NOMO-1 (cell line): ENCODE results near the gene MLF2.
"Not testable (repeated sequence)": the region's sequence is repeated elsewhere in the genome, so short reads cannot be mapped to it uniquely, and the experiment has no call there.

Source experiments
- DNase-seq, 2 experiments: peaks; one replicate each; lab custom pipeline; 2025; ENCODE audit not compliant: unreplicated experiment in 2 of 2; lab: John Stamatoyannopoulos, UW

Gene MLF2

DNA sequence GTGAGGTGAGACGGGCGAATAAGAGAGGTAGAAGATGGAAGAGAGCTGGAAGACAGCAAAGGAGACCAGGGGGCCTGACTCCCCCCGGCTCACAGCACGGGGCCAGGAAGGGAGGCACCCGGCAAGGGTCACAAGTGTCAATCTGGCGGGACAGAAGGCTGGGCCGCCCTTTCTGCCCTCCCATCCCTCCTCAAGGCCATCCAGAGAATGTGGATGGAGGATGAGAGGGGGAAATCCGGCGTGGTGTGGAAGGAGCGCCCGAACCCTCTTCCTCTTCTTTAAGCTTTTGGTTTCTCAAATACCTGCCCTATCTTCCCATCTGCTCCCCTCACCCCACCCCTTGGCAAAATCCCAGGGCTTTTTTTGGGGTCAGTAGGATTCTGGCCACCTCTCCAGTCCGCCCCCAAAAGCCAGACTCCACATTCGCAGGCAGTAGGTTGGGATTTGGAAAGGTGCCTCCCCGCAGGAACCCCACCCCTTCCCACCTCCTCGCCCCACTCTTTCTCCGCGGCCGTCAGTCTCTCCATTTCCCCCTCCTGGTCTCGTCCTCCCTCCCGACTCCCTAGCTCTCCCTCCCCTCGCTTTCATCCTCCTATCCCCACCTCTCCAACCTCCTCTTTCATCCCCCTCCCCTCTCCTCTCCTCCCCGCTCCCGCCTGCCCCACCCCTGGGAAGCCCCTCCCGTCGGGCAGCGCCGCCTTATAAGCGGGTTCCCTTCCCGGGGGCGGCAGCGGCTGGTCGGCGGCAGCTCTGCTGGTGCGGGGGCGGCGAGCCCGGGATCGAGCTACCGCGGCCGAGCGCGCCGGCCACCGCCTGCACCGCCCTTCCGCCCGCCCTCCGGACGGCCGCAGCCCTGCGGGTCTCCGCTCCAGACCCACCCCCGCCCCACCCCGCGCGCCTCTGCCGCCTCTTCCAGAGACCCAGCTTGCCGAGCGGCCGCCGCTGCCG, 13.0 kb upstream of the MLF2 start, which contains the start of gene PTMS:
TSS of gene PTMS (plus strand) at position 730 of the 948 bp plus-strand sequence. CDS start 343 bp downstream, outside the sequence.
- no peak for DNase-seq

DNA sequence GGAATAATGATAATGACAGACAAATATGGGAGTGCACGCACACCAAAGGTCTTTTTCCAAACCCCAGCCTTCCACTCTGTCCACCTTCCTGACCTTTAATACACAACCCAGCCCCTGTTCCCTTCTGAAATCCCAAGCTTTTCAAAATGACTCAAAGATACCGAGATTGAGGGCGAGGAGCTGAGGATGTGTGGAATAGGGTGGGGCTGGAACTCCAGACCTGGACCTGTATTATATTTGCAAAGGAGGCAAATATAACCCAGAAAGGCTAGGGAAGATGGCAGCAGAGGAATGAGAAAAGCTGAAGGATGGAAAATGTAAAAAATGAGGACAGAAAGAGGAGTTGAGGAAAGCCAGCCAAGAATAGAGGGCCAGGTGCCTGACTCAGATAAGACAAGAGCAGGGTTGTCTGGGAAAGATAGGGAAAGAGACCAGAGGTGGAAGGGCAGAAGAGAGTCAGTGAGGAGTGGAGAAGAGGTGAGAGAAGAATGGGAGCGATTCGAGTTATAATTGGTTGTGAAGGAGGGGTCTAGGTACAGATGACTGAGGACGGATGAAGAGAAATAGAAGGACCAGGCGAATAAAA, 12.2 kb upstream of the MLF2 start:
- DNase-seq = no peak

DNA sequence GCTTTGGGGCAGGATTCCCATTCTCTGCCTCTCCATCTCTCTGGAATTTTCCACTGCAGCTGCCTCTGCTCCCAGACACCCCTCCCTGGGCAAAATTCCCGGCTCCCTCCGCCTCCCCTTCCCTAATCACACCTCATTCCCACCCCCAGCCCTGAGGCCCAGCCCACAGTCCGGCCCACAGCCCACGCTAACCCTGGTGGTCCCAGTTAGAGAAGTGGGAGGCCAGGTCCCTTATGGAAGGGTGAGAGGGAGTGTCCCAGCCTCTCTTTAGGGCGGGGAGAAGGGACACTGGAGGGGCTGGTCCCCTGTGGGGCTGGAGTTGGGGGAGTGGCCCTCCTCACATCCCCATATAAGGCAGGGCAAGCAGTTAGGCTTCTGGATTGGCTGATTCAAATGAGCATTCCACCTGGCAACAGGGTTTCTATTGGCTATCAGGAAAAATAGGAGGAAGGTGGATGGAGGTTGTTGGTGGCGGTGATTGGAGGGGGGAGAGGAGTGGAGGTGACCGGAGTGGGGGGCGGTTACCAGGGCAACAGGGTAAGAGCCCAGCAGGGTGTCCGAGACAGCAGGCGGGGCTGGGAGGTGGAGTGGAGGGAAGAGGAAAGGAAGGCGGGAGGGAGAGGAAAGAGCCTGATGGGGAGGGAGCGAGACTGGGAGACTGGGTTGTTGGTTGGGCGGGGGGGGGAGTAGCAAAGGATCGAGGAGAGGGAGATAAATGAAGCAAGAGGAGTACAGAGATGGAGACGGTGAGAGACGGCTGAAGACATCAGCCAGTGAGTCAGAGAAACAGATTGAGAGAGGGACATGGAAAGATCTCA, 11.3 kb upstream of the MLF2 start:
- peak; percentile 80 to 85 for DNase-seq

DNA sequence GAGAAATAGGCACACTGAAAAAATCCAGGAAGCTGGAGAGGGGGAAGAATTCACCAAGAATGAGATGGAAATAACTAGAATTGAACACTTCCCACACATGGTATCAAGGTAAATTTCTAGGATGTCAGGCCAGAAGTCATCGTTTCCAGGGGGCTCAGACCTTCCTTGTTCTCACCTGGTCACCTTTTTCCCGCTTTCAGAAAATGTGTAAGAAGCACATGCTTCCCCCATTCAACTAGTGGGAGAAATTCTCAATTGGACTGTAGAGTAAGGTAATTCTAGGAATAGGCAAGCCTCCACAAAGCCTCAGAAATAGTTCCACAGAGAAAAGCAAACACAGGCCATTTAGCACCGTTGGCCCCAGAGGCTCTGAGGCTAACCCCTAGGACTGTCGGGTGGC, 10.4 kb upstream of the MLF2 start:
- no peak for DNase-seq

DNA sequence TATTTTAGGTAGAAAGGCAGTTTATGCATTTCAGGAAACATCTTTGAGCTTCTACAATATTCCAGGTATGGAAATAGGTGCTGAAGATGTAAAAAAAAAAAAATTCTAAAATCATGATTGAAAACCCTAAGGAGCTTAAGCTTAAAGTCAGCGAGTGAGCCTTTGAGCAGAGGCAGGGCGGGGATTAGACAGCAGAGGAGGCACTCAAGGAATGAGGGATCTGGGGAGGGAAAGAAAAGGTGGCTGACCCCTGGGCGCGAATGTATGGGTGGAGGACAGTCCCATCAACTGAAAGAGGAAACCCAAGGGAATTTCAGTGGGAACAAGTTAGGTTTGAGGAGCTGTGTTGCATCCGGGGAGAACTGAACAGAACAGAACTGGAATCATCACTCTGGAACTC, 6.8 kb upstream of the MLF2 start:
- DNase-seq = no peak

DNA sequence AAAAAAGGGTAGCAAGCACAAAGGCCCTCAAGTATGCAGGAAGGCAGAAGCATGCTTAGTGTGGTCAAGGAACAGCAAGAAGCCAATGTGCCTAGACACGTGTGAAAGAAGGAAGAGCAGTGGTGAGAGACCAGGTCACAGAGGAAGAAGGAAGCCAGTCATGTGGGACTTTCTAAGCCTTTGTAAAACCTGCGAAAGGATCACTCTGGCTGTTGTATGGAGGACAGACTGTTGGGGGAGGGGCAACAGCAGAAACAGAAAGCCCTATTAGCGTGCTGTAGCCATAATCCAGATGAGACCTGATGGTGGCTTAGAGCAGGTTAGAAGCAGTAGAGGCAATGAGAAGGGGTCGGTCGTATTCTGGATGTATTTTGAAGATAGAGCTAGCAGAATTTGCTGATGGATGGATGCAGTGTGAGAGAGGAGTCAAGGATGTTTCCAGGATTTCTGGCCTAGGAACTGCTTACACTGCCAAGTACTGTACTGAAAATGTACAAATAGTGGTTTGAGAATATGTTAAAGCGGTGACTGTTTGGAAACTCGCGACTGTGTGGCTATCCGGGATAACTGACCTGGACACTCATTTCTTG, 5.7 kb upstream of the MLF2 start:
- DNase-seq = no peak

DNA sequence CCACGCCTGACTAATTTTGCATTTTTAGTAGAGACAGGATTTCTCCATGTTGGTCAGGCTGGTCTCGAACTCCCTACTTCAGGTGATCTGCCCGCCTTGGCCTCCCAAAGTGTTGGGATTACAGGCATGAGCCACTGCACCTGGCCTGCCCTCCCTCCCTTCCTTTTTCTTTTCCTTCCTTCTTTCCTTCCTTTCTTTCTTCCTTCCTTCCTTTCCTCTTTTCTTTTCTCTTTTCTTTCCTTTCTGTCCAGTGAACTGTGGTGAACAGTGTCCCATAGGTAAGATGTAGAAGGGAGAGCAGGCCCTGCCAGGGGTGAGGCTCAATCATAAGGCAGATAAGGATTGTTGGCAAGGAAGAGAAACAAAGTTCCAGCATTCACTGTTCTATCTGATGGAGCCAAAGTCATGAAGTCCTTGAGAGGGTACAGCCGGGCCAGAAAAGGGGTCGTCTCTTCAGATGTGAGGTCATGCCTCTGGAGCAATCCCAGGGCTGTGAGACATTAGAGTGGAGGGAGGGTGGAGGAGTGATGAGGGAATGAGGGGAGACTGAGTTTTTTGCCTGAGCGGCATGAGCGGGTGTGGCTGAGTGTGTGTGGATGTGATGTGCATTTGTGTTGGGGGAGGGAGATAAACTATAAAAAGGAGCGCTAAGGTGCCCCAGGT, 4.2 kb upstream of the MLF2 start:
- DNase-seq = no peak

DNA sequence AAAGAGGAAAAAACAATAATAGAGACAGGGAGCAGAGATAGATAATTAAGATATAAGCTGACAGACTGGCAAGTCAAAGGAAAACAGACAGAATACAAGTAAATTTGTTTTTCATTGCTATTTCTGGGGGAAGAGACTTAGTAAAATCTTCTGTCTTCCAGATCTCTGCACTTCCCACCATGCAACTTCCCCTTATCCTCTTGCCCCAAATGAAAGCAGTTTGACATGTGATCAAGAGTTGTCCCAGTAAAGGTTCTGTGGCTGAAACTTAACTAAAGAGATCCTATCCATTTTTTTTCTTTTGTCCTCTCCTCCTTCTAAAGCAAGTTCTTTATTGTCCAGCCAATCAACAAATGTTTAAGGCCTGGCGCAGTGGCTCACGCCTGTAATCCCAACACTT, 1.5 kb upstream of the MLF2 start:
- no peak for DNase-seq

DNA sequence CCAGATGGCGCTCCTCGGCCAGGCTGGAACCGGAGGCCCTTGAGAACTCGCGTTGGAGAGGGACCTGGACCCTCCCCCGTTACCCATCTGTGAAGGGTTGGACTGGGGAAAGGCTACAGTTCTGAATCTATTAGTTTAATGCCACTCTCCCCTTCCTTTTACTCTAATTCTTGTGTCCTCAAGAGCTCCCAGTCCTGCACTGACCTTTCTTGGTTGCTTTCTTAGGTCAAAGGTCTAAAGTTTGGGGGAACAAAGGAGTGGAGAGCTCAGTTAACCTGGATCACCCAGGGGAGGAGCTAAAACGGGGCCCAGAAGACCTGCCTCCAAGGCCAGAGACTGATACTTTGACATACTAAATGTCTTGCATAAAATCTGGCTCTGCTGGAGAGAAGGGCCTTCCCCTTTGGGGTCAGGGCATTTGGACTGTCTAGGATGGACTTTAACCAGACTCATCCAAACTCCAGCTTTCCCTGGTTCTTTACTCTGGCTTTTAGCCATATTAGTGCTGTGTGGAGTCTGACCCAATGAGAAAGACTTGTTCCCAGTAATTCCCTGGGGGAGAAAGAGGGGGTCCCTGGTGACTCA, 923 bp upstream of the MLF2 start:
- DNase-seq = no peak

DNA sequence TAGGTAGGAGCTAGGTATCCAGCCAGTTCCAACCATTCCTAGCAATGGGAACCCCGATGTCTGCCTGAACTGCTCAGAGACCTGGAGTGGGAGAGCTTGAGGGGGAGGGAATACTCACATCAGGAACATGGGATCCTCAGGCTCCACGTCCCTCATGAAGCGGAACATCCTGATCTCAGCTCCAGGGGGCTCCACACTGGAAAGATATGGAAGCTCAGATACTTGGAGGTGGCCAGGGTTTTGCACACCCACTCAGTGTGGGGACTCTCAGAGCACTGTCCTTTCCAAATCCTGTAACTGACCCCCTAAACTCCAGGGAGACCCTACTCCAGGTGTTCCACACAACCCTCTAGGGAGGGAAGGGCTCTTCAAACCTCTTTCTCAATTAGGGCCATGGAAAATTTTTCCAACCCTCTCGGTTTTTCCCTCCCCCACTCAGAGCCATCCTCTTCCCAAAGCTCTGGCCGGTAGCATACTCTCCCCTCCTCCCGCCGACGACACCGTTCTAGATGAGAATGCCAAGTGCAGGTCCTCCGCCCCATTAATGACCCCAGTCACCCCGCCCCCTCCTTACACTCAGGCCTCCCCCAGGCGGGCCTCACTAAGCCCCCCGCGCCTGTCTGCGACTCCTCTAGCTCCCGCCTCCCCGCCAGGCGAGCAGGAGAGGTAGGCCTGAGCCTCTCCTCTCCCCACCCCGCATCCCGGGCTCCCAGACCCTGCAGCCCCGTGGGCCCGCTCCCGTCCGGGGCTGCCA, 597 bp downstream of the MLF2 start:
- DNase-seq = no peak

DNA sequence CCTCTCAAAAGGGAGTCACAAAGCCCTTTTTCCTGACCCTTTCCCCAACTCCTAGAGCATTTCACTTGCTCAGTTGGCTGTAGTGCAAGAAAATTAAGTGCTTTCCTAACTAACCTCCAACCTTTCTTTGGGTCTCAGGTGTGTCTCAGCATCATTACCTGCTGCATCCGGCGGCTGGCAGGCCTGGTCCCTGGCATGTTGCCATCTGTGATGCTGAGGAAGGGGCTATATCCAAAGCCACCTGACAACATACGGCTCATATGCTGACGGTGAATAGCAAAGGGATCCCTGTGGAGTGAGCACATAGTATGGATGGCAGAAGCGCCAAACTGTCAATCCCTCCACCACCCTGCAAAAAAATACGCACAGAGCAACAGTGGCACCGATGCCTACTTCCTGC, 1.2 kb downstream of the MLF2 start:
- DNase-seq = no peak

DNA sequence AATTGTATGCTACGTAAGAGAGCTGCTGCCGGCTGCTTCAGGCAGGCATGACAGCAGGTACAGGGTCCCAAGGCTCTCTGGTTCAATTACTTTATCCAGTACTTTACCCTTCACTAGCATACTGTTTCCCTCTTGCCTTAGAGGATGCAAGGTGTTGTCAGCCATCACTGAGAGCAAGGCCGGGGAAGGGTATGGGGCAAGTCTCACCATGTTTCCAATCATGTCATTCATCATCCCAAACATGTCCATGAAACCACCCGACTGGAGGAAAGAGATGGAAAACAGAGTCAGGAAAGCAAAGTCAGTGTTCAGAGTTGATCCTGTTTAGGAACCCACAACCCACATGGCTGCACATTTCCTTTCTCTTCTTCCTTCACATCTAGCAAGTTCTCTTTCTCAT, 2.4 kb downstream of the MLF2 start:
- DNase-seq = no peak

DNA sequence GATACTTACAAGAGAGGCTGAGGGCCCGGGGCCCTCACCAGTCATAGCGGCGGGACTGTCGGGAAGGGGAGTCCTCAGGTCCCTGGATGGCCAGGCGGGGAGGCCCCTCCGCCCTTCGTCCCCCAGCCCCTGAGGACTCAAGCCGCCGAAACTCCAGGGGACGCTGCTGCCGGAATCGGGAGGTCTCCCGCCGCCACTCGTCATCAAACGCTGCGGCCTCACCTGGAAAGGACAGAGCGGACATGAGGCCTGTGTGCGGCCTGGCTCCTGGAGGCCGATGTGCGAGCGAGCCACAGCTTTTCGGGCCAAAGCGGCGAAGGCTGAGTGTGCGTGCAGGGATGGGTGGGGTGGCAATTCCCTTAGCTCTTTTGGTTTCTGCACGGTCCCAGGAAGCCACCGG, 4.2 kb downstream of the MLF2 start:
- no peak for DNase-seq

DNA sequence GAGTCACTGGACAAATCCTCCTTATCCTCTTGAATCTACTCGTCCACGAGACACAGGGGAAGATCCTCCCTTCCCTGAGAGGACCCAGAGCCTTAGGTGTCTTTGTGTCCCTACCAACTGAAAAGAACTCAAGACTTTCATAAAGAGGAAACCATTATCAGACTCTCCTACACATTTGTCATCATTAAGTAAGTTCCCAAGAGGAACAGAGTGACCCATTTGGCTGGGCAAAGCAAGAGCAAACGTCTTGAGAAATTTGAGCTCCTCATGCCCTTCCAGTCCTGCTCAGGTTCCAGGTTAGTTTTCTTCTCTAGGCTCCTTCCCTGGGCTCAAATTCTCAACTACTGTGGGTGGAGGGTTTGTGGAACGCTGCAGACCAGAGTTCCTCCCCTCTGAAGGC, 5.7 kb downstream of the MLF2 start:
- no peak for DNase-seq

DNA sequence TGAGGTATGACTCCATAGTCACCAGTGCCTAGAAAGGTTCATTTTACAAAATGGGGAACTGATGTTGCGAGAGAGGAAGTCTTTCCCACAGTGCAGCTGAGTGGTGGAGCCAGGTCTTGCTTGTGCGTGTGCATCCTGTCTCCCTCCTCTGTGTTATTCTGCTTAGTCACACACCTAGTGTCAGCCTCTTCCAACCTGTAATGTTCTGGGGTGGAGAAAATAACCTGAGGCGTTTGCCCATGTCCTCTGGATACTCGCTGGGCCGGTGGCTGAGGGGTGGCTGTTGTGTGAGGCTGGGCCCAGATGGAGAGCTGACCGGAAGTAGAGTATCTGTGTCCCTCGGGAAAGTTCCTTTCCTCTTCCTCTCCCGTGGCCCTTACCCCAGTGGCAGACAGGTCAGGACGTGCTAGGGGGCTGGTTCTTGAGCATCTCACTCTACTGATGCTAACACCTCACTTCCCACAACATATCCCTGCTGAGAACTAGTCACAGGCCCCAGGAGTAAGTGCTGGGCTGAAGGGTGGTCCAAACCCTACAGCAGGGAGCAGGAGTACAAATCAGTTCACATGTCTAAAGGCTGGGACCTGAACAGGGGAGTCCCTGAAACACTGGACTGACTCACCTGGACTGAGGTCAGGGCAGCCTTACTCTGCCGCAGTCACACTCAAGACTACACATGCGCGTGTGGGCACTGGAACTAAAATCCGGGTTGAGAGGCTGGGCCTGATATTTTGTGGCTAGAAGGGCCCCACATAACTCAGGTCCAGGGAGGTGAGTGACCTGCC, 7.0 kb downstream of the MLF2 start:
- peak; percentile 73 to 93 for DNase-seq

DNA sequence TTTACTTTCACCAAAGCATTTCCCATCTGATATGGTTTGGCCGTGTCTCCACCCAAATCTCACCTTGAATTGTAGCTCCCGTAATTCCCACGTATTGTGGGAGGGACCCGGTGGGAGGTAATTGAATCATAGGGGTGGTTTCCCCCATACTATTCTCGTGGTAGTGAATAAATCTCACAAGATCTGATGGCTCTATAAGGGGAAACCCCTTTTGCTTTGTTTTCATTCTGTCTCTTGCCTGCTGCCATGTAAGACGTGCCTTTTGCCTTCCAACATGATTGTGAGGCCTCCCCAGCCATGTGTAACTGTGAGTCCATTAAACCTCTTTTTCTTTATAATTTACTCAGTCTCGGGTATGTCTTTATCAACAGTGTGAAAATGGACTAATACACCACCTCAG, 9.6 kb downstream of the MLF2 start:
- DNase-seq = not testable (repeated sequence)

DNA sequence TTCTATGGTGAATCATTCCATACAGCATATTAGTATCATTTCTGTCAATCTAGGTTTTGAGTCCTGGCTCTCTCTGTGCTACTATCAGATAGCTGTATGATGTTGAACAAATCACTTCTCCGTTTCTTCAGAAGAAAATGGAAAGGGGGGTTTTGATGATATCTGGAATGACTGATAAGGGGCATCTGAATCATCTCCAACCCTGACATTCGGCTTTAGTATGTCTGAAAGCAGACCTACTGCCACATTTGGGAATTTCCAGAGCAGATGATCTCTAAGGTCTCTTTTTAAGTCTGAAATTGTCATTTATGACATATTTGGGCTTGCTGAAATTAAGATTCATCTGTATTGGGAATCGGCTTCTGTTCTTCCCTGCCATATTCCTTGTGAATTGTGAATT, 10.1 kb downstream of the MLF2 start:
- DNase-seq = no peak

DNA sequence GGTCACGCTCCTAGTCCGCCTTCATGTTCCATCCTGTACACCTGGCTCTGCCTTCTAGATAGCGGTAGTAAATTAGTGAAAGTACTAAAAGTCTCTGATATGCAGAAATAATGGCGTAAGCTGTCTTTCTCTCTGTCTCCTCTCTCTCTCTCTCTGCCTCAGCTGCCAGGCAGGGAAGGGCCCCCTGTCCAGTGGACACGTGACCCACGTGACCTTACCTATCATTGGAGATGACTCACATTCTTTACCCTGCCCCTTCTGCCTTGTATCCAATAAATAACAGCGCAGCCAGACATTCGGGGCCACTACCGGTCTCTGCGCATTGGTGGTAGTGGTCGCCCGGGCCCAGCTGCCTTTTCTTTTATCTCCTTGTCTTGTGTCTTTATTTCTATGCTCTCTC, 10.9 kb downstream of the MLF2 start:
- not testable (repeated sequence) for DNase-seq

DNA sequence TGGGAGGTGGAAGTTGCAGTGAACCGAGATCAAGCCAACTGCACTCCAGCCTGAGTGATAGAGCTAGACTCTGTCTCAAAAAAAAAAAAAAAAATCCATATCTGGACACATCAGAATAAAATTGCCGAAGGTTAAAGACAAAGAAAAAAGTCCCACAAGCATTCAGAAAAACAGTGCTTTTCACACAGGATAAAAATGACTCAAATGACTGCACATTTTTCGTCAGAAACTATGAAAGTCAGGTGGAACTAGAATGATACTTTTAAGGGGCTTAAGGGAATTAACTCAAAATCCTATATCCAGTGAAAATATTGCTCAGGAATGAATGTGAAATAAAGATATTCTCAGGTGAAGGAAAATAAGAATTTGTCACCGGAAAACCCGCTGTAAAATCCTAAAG, 16.2 kb downstream of the MLF2 start:
- DNase-seq = no peak
